HepG2 (cell line): Measurements from ENCODE around the gene KISS1. TPM values are rescaled to one million over a fixed set of nuclear protein-coding genes. Genes with fewer than 3 reads are reported as not detected.

Experiments
- ATAC-seq: fragments of 200-7000 bp; cut with Tn5 transposase; 3 replicates; pipeline ENCODE4 v1.9.1; 2020; ENCODE audit warnings: mild to moderate bottlenecking, moderate library complexity
- BruUV-seq: library from RNA; stranded (reverse); fragments of 400-500 nt; replicated peaks from 2 replicates; lab custom pipeline; 2021; lab: Mats Ljungman, UMichigan
- CTCF ChIA-PET: fragments of 300-600 bp; formaldehyde crosslinking; extraction: SDS; loops from one replicate; lab custom pipeline; 2021; ENCODE audit warnings: low total read pairs, inconsistent platforms, low intra/inter-chr PET ratio; lab: Yijun Ruan, JAX
- POLR2A ChIA-PET: fragments of 350-600 bp; sonication (Branson Sonifier 250); formaldehyde crosslinking; loops from one replicate; lab custom pipeline; 2020; ENCODE audit warnings: antibody characterized with exemption, inconsistent platforms; lab: Yijun Ruan, JAX
- DNase-seq: peaks from one replicate; pipeline ENCODE4 v3.0.0-alpha.2; 2015; ENCODE audit warnings: low spot score
- FAIRE-seq: peaks from 3 replicates; lab custom pipeline; 2011; peaks lifted over from hg19 to GRCh38; lab: Jason Lieb, UNC
- H2AFZ ChIP-seq: one replicate; pipeline ENCODE4 v1.6.1; 2011; ENCODE audit warnings: low read length, inconsistent platforms
- H3K27ac ChIP-seq: fragments of 300-600 bp; 3 replicates; pipeline ENCODE4 v1.8.0; 2011; ENCODE audit warnings: mixed run types, mild to moderate bottlenecking, mixed read lengths, low read length, inconsistent platforms; ENCODE audit not compliant: insufficient read depth; ENCODE audit errors: extremely low read length
- H3K27me3 ChIP-seq, 2 experiments: fragments of 200-600 bp in 1 of 2; 2 replicates in 1 of 2; 3 replicates in 1 of 2; pipeline versions ENCODE4 v1.6.0 to v1.8.0; 2011; ENCODE audit warnings: low read length in 2 of 2, mild to moderate bottlenecking in 2 of 2, moderate library complexity in 2 of 2, inconsistent platforms in 1 of 2; ENCODE audit not compliant: insufficient read depth in 2 of 2, control insufficient read depth in 1 of 2
- H3K36me3 ChIP-seq, 2 experiments: fragments of 200-600 bp in 1 of 2; replicated peaks in 1 of 2; 2 replicates in 1 of 2; 3 replicates in 1 of 2; pipeline versions ENCODE4 v1.5.1 to v1.8.0; 2011; ENCODE audit warnings: low read length in 2 of 2, inconsistent platforms in 1 of 2; ENCODE audit not compliant: insufficient read depth in 2 of 2, control insufficient read depth in 1 of 2
- H3K4me1 ChIP-seq: 2 replicates; pipeline ENCODE4 v1.5.1; 2012; ENCODE audit warnings: low read length, inconsistent platforms; ENCODE audit not compliant: insufficient read depth
- H3K4me2 ChIP-seq: 2 replicates; pipeline ENCODE4 v1.6.0; 2011; ENCODE audit warnings: low read depth, low read length, inconsistent platforms
- H3K4me3 ChIP-seq, 3 experiments: fragments of 200-600 bp in 1 of 3; sonication (generic), shearing (Covaris generic) in 1 of 3; replicated peaks in 1 of 3; 2 replicates each; pipeline ENCODE4 v1.5.1; 2011 to 2016; ENCODE audit warnings: low read length in 3 of 3, inconsistent platforms in 2 of 3, low read depth in 2 of 3, mild to moderate bottlenecking in 2 of 3, control low read depth in 1 of 3, mixed read lengths in 1 of 3; ENCODE audit not compliant: insufficient read depth in 1 of 3
- H3K79me2 ChIP-seq: one replicate; pipeline ENCODE4 v1.6.1; 2011; ENCODE audit warnings: low read length, inconsistent platforms; ENCODE audit not compliant: insufficient read depth
- H3K9ac ChIP-seq: 2 replicates; pipeline ENCODE4 v1.6.0; 2011; ENCODE audit warnings: mild to moderate bottlenecking, low read depth, low read length, inconsistent platforms; ENCODE audit not compliant: insufficient read depth
- H3K9me3 ChIP-seq: 2 replicates; pipeline ENCODE4 v1.5.1; 2012; ENCODE audit warnings: mild to moderate bottlenecking, low read length
- H4K20me1 ChIP-seq: 2 replicates; pipeline ENCODE4 v1.6.0; 2011; ENCODE audit warnings: inconsistent platforms, mild to moderate bottlenecking, low read length, moderate library complexity; ENCODE audit not compliant: insufficient read depth
- ASH2L ChIP-seq: fragments of 300-600, 200-600 bp; sonication (generic); IDR thresholded peaks from 2 replicates; pipeline ENCODE4 v1.7.0; 2017; ENCODE audit warnings: low read depth, mild to moderate bottlenecking, moderate library complexity, mixed read lengths, low read length; ENCODE audit not compliant: insufficient read length
- ERF ChIP-seq: IDR thresholded peaks from 2 replicates; pipeline ENCODE4 v1.6.1; 2018; ENCODE audit warnings: missing biosample characterization, missing genetic modification reagents
- FOSL2 ChIP-seq: sonication (generic); formaldehyde crosslinking; IDR thresholded peaks from 2 replicates; pipeline ENCODE4 v1.4.0; 2020; ENCODE audit warnings: missing genetic modification reagents
- IKZF4 ChIP-seq: sonication (generic); formaldehyde crosslinking; IDR thresholded peaks from 2 replicates; pipeline ENCODE4 v1.5.1; 2020; ENCODE audit warnings: borderline replicate concordance, mild to moderate bottlenecking, low read depth, missing genetic modification reagents; ENCODE audit errors: not compliant biosample characterization
- KDM1A ChIP-seq: IDR thresholded peaks from 2 replicates; pipeline ENCODE4 v1.6.1; 2016; ENCODE audit warnings: missing compliant biosample characterization
- KLF13 ChIP-seq: sonication (generic); formaldehyde crosslinking; IDR thresholded peaks from 2 replicates; pipeline ENCODE4 v1.4.0; 2020; ENCODE audit warnings: mild to moderate bottlenecking, missing genetic modification reagents
- MXD4 ChIP-seq: IDR thresholded peaks from 2 replicates; pipeline ENCODE4 v1.6.1; 2016; ENCODE audit warnings: mild to moderate bottlenecking, missing biosample characterization, missing genetic modification reagents
- MYC ChIP-seq: sonication (generic); formaldehyde crosslinking; IDR thresholded peaks from 2 replicates; pipeline ENCODE4 v1.9.0; 2021; ENCODE audit warnings: missing genetic modification reagents, borderline replicate concordance
- NFKB2 ChIP-seq: sonication (generic); formaldehyde crosslinking; IDR thresholded peaks from 2 replicates; pipeline ENCODE4 v1.4.0; 2020; ENCODE audit warnings: missing genetic modification reagents, borderline replicate concordance
- RCOR2 ChIP-seq: IDR thresholded peaks from 2 replicates; pipeline ENCODE4 v1.6.1; 2016; ENCODE audit warnings: missing biosample characterization, missing genetic modification reagents
- REL ChIP-seq: sonication (generic); formaldehyde crosslinking; conservative IDR thresholded peaks from 2 replicates; pipeline ENCODE4 v1.8.0; 2022; ENCODE audit warnings: mild to moderate bottlenecking, missing genetic modification reagents, moderate library complexity
- TARDBP ChIP-seq: sonication (generic); formaldehyde crosslinking; IDR thresholded peaks from 2 replicates; pipeline ENCODE4 v1.8.0; 2022; ENCODE audit warnings: mild to moderate bottlenecking, missing genetic modification reagents
- ZKSCAN8 ChIP-seq: IDR thresholded peaks from 2 replicates; pipeline ENCODE4 v1.6.1; 2016; ENCODE audit warnings: borderline replicate concordance, missing genetic modification reagents, missing compliant biosample characterization
- ZMYM3 ChIP-seq: sonication (generic); formaldehyde crosslinking; IDR thresholded peaks from 2 replicates; pipeline ENCODE4 v1.5.1; 2020; ENCODE audit warnings: mild to moderate bottlenecking, missing genetic modification reagents
- ZNF564 ChIP-seq: sonication (generic); formaldehyde crosslinking; IDR thresholded peaks from 2 replicates; pipeline ENCODE4 v1.8.1; 2023; ENCODE audit warnings: mild to moderate bottlenecking, missing genetic modification reagents
- WGBS: methylation state at CpG from one replicate; pipeline ENCODE4 v1.1.6; 2017; ENCODE audit warnings: low lambda C conversion rate; 5-methylcytosine and 5-hydroxymethylcytosine counted together
- in situ Hi-C: cut with HindIII; loops from 2 replicates; pipeline ENCODE4 v1.10.0; 2017; ENCODE audit warnings: low pct_unique_long_range_greater_than_20kb; ENCODE audit not compliant: extremely low pct_ligation_motif_present
- intact Hi-C: fragments of 100-400 bp; cut with micrococcal nuclease; formaldehyde crosslinking; loops from one replicate; pipeline ENCODE4 v1.10.0; 2022; ENCODE audit not compliant: unreplicated experiment
- polyA plus RNA-seq, 8 experiments: library from polyadenylated mRNA; depleted of rRNA in 3 of 8; stranded (reverse) in 7 of 8; unstranded in 1 of 8; fragments of >200 nt; fragmentation: Illumina TruSeq in 4 of 8; extraction: Trizol in 4 of 8; gene quantifications; 2 replicates each; pipeline versions ENCODE4 v1.2.1 to v1.2.3, GENCODE V29; 2011 to 2016; ENCODE audit warnings: low read depth in 4 of 8, missing spikeins in 1 of 8, mixed read lengths in 1 of 8; ENCODE audit not compliant: insufficient read depth in 1 of 8
- total RNA-seq, 5 experiments: library from RNA; depleted of rRNA; stranded (reverse); fragments of >200 nt; fragmentation: Illumina TruSeq; extraction: Trizol; gene quantifications; 2 replicates each; pipeline ENCODE4 v1.2.3, GENCODE V29; 2016; ENCODE audit warnings: low read depth in 1 of 5
- TF ChIP-seq, protein P1 (sequence below): sonication (generic); formaldehyde crosslinking; IDR thresholded peaks from 2 replicates; pipeline ENCODE4 v1.4.0; 2020; ENCODE audit warnings: missing genetic modification reagents, borderline replicate concordance
- TF ChIP-seq, protein P2 (sequence below): sonication (generic); formaldehyde crosslinking; IDR thresholded peaks from 2 replicates; pipeline ENCODE4 v1.8.0; 2022; ENCODE audit warnings: mild to moderate bottlenecking, missing genetic modification reagents, moderate library complexity
- TF ChIP-seq, protein P3 (sequence below): sonication (generic); formaldehyde crosslinking; conservative IDR thresholded peaks from 2 replicates; pipeline ENCODE4 v1.4.0; 2020; ENCODE audit warnings: missing genetic modification reagents
- TF ChIP-seq, protein P4 (sequence below): sonication (generic); formaldehyde crosslinking; IDR thresholded peaks from 2 replicates; pipeline ENCODE4 v1.8.1; 2023; ENCODE audit warnings: missing genetic modification reagents, mild to moderate bottlenecking, borderline replicate concordance

Gene KISS1
- total and polyA plus RNA-seq, 2 of the 13 experiments (the other 11 are each of a cell fraction or from before 2014, with no cell fraction given) = 0.24 to 0.80 TPM

DNA sequence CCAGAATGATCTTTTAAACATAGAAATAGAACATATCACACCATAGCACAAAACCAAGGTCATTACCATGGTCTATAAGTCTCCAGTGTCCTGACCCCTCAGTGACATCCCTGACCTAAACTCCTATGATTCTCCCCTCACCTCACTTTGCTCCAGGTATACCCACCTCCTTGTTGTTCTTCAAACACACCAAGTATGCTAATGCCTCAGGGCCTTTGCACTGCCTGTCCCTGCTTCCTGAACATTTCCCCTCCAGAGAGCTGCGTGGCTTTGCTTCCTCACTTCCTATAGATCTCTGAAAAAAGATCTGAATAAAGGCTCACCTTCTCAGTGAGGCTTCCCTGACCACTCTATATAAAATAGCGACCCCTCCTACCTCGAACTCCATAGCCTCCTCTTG lies 16.4 kb upstream of the KISS1 start:
- no peak overlapping the region for H3K27ac ChIP-seq
- intact Hi-C loops = loop anchor here (5.0 kb wide), 1 partner anchor 350 kb away; the partner anchor contains the start of gene SNRPE
- H3K79me2 ChIP-seq = peaks cover 13% of the 10 kb centered on the region
- peak overlapping the region; percentile 56; the same call in 1 of the 2 replicates for H3K9ac ChIP-seq
- H3K4me1 ChIP-seq = peaks cover 41% of the 10 kb centered on the region
- in situ Hi-C loops = loop anchor here (5.0 kb wide), 2 partner anchors 55 to 150 kb away; no protein-coding TSS in a partner anchor
- WGBS = 97% methylated on average over 3 of the region's 3 CpGs
- no TSS peak for BruUV-seq
- ChIA-PET POLR2A (no interaction called here), CTCF (interaction anchor here (3.7 kb wide), 1 partner anchor 151 kb away, joined by 29 read pairs; no protein-coding TSS in a partner anchor)
- H2AFZ ChIP-seq = no peak overlapping the region
- no peaks in the 10 kb centered on the region for H3K36me3 ChIP-seq
- peak overlapping the region; percentile 83 for H3K4me2 ChIP-seq
- H3K9me3 ChIP-seq = no peaks in the 10 kb centered on the region
- peaks cover 3% of the 10 kb centered on the region; the same call in 1 of the 2 replicates for H4K20me1 ChIP-seq
- FAIRE-seq = no peak
- peak overlapping the region in 2 of 3 experiments; percentile 57 to 84; a peak in 3 of 6 replicates for H3K4me3 ChIP-seq
- no peak for ATAC-seq
- H3K27me3 ChIP-seq = no peaks in the 10 kb centered on the region; a peak in 1 of 5 replicates
- DNase-seq = no peak
- TF ChIP-seq FOSL2 (CRISPR knock-in tag) = no peak
- TF ChIP-seq, protein P1, sequence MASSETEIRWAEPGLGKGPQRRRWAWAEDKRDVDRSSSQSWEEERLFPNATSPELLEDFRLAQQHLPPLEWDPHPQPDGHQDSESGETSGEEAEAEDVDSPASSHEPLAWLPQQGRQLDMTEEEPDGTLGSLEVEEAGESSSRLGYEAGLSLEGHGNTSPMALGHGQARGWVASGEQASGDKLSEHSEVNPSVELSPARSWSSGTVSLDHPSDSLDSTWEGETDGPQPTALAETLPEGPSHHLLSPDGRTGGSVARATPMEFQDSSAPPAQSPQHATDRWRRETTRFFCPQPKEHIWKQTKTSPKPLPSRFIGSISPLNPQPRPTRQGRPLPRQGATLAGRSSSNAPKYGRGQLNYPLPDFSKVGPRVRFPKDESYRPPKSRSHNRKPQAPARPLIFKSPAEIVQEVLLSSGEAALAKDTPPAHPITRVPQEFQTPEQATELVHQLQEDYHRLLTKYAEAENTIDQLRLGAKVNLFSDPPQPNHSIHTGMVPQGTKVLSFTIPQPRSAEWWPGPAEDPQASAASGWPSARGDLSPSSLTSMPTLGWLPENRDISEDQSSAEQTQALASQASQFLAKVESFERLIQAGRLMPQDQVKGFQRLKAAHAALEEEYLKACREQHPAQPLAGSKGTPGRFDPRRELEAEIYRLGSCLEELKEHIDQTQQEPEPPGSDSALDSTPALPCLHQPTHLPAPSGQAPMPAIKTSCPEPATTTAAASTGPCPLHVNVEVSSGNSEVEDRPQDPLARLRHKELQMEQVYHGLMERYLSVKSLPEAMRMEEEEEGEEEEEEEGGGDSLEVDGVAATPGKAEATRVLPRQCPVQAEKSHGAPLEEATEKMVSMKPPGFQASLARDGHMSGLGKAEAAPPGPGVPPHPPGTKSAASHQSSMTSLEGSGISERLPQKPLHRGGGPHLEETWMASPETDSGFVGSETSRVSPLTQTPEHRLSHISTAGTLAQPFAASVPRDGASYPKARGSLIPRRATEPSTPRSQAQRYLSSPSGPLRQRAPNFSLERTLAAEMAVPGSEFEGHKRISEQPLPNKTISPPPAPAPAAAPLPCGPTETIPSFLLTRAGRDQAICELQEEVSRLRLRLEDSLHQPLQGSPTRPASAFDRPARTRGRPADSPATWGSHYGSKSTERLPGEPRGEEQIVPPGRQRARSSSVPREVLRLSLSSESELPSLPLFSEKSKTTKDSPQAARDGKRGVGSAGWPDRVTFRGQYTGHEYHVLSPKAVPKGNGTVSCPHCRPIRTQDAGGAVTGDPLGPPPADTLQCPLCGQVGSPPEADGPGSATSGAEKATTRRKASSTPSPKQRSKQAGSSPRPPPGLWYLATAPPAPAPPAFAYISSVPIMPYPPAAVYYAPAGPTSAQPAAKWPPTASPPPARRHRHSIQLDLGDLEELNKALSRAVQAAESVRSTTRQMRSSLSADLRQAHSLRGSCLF = no peak
- TF ChIP-seq KLF13 = no peak
- TF ChIP-seq, protein P2, sequence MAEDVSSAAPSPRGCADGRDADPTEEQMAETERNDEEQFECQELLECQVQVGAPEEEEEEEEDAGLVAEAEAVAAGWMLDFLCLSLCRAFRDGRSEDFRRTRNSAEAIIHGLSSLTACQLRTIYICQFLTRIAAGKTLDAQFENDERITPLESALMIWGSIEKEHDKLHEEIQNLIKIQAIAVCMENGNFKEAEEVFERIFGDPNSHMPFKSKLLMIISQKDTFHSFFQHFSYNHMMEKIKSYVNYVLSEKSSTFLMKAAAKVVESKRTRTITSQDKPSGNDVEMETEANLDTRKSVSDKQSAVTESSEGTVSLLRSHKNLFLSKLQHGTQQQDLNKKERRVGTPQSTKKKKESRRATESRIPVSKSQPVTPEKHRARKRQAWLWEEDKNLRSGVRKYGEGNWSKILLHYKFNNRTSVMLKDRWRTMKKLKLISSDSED (CRISPR knock-in tag) = no peak
- TF ChIP-seq ASH2L = no peak
- TF ChIP-seq, protein P3, sequence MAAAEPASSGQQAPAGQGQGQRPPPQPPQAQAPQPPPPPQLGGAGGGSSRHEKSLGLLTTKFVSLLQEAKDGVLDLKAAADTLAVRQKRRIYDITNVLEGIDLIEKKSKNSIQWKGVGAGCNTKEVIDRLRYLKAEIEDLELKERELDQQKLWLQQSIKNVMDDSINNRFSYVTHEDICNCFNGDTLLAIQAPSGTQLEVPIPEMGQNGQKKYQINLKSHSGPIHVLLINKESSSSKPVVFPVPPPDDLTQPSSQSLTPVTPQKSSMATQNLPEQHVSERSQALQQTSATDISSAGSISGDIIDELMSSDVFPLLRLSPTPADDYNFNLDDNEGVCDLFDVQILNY (CRISPR knock-in tag) = no peak
- TF ChIP-seq ZNF564 (CRISPR knock-in tag) = no peak
- peak; percentile 86 for TF ChIP-seq ZMYM3
- TF ChIP-seq ERF (CRISPR knock-in tag) = no peak
- TF ChIP-seq, protein P4, sequence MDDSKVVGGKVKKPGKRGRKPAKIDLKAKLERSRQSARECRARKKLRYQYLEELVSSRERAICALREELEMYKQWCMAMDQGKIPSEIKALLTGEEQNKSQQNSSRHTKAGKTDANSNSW (CRISPR knock-in tag) = no peak
- TF ChIP-seq MYC = no peak
- no peak for TF ChIP-seq TARDBP
- peak; percentile 60; the same call in 1 of the 2 replicates for TF ChIP-seq RCOR2
- TF ChIP-seq MXD4 (CRISPR knock-in tag) = no peak
- TF ChIP-seq IKZF4 (CRISPR knock-in tag) = no peak
- TF ChIP-seq KDM1A = 0 out of 2 replicates have a peak, but pooled peaks have one; percentile 43
- TF ChIP-seq NFKB2 (CRISPR knock-in tag) = no peak
- no peak for TF ChIP-seq REL (CRISPR knock-in tag)
- TF ChIP-seq ZKSCAN8 (CRISPR knock-in tag) = no peak
